Transverse colon (tissue), 4 donors: Measurements from ENCODE around the gene PSMD11. TPM values are rescaled to one million over a fixed set of nuclear protein-coding genes. Genes with fewer than 3 reads are reported as not detected.

Experiments
- DNase-seq: peaks from one replicate; pipeline ENCODE4 v3.0.0-alpha.2; 2019
- H3K27ac ChIP-seq, 4 donors: fragments of 200-600 bp; sonication (generic); 2 replicates each; pipeline ENCODE4 v1.5.1; 2016 to 2018; ENCODE audit warnings: inconsistent platforms in 4 of 4
- H3K27me3 ChIP-seq: fragments of 200-600 bp; sonication (generic); 2 replicates; pipeline ENCODE4 v1.5.1; 2017; ENCODE audit warnings: inconsistent platforms
- H3K36me3 ChIP-seq, 4 donors: fragments of 200-600 bp; sonication (generic); 2 replicates each; pipeline ENCODE4 v1.5.1; 2017 to 2019; ENCODE audit warnings: inconsistent platforms in 4 of 4
- H3K4me1 ChIP-seq, 4 donors: fragments of 200-600 bp; sonication (generic); 2 replicates each; pipeline ENCODE4 v1.5.1; 2017 to 2020; ENCODE audit warnings: inconsistent platforms in 4 of 4
- H3K4me3 ChIP-seq, 4 donors: fragments of 200-600 bp; sonication (generic); 1 replicate in 1 of 4; 2 replicates in 3 of 4; pipeline versions ENCODE4 v1.5.1 to v1.6.1; 2017 to 2019; ENCODE audit warnings: inconsistent platforms in 4 of 4
- H3K9me3 ChIP-seq, 2 donors: fragments of 200-600 bp; sonication (generic); 2 replicates each; pipeline ENCODE4 v1.5.1; 2017 to 2019; ENCODE audit warnings: inconsistent platforms in 2 of 2
- CTCF ChIP-seq, 5 experiments: fragments of 200-600 bp in 3 of 5; fragments of 450-650 bp in 2 of 5; sonication (generic) in 3 of 5; IDR thresholded peaks; 1 replicate in 2 of 5; 2 replicates in 3 of 5; pipeline ENCODE4 v1.5.1; 2016 to 2017; ENCODE audit warnings: antibody characterized with exemption in 5 of 5, inconsistent platforms in 3 of 5, mild to moderate bottlenecking in 2 of 5, moderate library complexity in 1 of 5
- EP300 ChIP-seq: sonication (generic); formaldehyde crosslinking; IDR thresholded peaks from one replicate; pipeline ENCODE4 v1.6.1; 2017; ENCODE audit warnings: antibody characterized with exemption, low read depth
- POLR2A ChIP-seq: fragments of 450-650 bp; IDR thresholded peaks from one replicate; pipeline ENCODE4 v1.6.1; 2016; ENCODE audit warnings: antibody characterized with exemption, mild to moderate bottlenecking, moderate library complexity
- POLR2AphosphoS5 ChIP-seq, 3 donors: sonication (generic); formaldehyde crosslinking; IDR thresholded peaks; one replicate each; pipeline ENCODE4 v1.6.1; 2016; ENCODE audit warnings: antibody characterized with exemption in 3 of 3
- WGBS, 2 donors: methylation state at CpG; one replicate each; pipeline ENCODE4 v1.1.5; 2018; ENCODE audit warnings: low coverage in 1 of 2; 5-methylcytosine and 5-hydroxymethylcytosine counted together
- in situ Hi-C, 4 donors: fragments of 200-750 bp; cut with MboI; loops; one replicate each; pipeline versions ENCODE4 v1.15.0 to v1.15.1; 2017; ENCODE audit warnings: low sequenced_read_pairs in 3 of 4, low pct_ligation_motif_present in 1 of 4, low pct_unique_long_range_greater_than_20kb in 1 of 4
- intact Hi-C: fragments of 100-400 bp; cut with DNase I; formaldehyde crosslinking; loops from one replicate; pipeline ENCODE4 v1.15.1; 2023; ENCODE audit warnings: low total_unique reads
- total RNA-seq, 4 donors: library from RNA; depleted of rRNA; stranded (reverse); fragments of >200 nt; gene quantifications; one replicate each; pipeline ENCODE4 v1.1.0, GENCODE V29; 2016

The PSMD11 gene
- total RNA-seq, 4 donors from 2014 or later: 20.9 to 238 (median 62.3) TPM

GRCh38 chr17:32461853-32462617 is 17.7 kb downstream of the PSMD11 start:
- Histone ChIP-seq H3K4me3 (no peak overlapping the region), H3K9me3 (no peaks in the 10 kb centered on the region), H3K27me3 (no peaks in the 10 kb centered on the region), H3K27ac (no peak overlapping the region), H3K36me3 (peaks cover 0 to 39% (median 18%) of the 10 kb centered on the region in 4 donors), H3K4me1 (peaks cover 0 to 5% (median 1%) of the 10 kb centered on the region in 4 donors)
- peak; percentile 35 to 50 (median 36) for TF ChIP-seq CTCF (IDR thresholded peaks at IDR 0.05)
- TF ChIP-seq POLR2AphosphoS5 (IDR thresholded peaks at IDR 0.05): no peak
- TF ChIP-seq POLR2A: no peak
- peak; percentile 63 for DNase-seq
- 43 to 45% methylated on average over 1 of the region's 1 CpG for WGBS, 2 donors
- in situ Hi-C loops: loop anchor here in 2 of 4 donors (25.0 kb wide), 1 partner anchor 300 kb away; no protein-coding TSS in a partner anchor
- intact Hi-C loops: no loop called here

GRCh38 chr17:32463304-32463703 is 19.0 kb downstream of the PSMD11 start:
- intact Hi-C loops: no loop called here
- Histone ChIP-seq H3K27ac (no peak overlapping the region), H3K36me3 (peaks cover 0 to 40% (median 20%) of the 10 kb centered on the region in 4 donors), H3K27me3 (no peaks in the 10 kb centered on the region), H3K4me3 (no peak overlapping the region), H3K9me3 (no peaks in the 10 kb centered on the region), H3K4me1 (no peaks in the 10 kb centered on the region)
- TF ChIP-seq EP300: no peak
- TF ChIP-seq CTCF (IDR thresholded peaks at IDR 0.05): no peak
- no peak for TF ChIP-seq POLR2A
- no peak for TF ChIP-seq POLR2AphosphoS5 (IDR thresholded peaks at IDR 0.05)
- in situ Hi-C loops: loop anchor here in 2 of 4 donors (25.0 kb wide), 1 partner anchor 299 kb away; no protein-coding TSS in a partner anchor
- DNase-seq: no peak
- 97% methylated on average over 3 of the region's 3 CpGs for WGBS, 2 donors

GRCh38 chr17:32464374-32464773 is 20.1 kb downstream of the PSMD11 start:
- Histone ChIP-seq H3K4me3 (no peak overlapping the region), H3K9me3 (no peaks in the 10 kb centered on the region), H3K27me3 (no peaks in the 10 kb centered on the region), H3K36me3 (peaks cover 0 to 47% (median 23%) of the 10 kb centered on the region in 4 donors), H3K27ac (no peak overlapping the region), H3K4me1 (no peaks in the 10 kb centered on the region)
- in situ Hi-C loops: loop anchor here in 2 of 4 donors (25.0 kb wide), 1 partner anchor 298 kb away; no protein-coding TSS in a partner anchor
- TF ChIP-seq POLR2A (no peak), EP300 (no peak)
- intact Hi-C loops: no loop called here
- DNase-seq: no peak
- WGBS, 2 donors: 69 to 80% methylated on average over 1 of the region's 1 CpG

GRCh38 chr17:32467949-32468348 is 23.6 kb downstream of the PSMD11 start:
- WGBS, 2 donors: 97 to 100% methylated on average over 4 to 7 of the region's 7 CpGs
- Histone ChIP-seq H3K27ac (no peak overlapping the region), H3K27me3 (no peaks in the 10 kb centered on the region), H3K4me3 (no peak overlapping the region), H3K4me1 (no peaks in the 10 kb centered on the region), H3K36me3 (peaks cover 0 to 74% (median 33%) of the 10 kb centered on the region in 4 donors), H3K9me3 (no peaks in the 10 kb centered on the region)
- TF ChIP-seq POLR2A: no peak
- TF ChIP-seq CTCF (IDR thresholded peaks at IDR 0.05): no peak
- TF ChIP-seq POLR2AphosphoS5 (IDR thresholded peaks at IDR 0.05): no peak
- TF ChIP-seq EP300: no peak
- intact Hi-C loops: no loop called here
- in situ Hi-C loops: loop anchor here in 2 of 4 donors (25.0 kb wide), 1 partner anchor 294 kb away; no protein-coding TSS in a partner anchor
- DNase-seq: no peak
